ENCODE results near the gene RAB28. TPM values are rescaled to one million over a fixed set of nuclear protein-coding genes. Genes with fewer than 3 reads are reported as not detected.

RAB28 gene
- total RNA-seq, 1 donor from 2014 or later = 17.9 TPM

GRCh38 chr4:13524504-13525243 is 40.5 kb upstream of the RAB28 start:
- Histone ChIP-seq H3K4me3 (no peak overlapping the region), H3K27me3 (peaks cover 98% of the 10 kb centered on the region), H3K9me3 (no peaks in the 10 kb centered on the region), H3K4me1 (peaks cover 14% of the 10 kb centered on the region), H3K27ac (no peak overlapping the region), H3K36me3 (no peaks in the 10 kb centered on the region)
- ATAC-seq = no peak
- intact Hi-C loops (cut with DNase I) = no loop called here
- no peak for TF ChIP-seq CTCF (IDR thresholded peaks at IDR 0.05)
- DNase-seq = no peak

- H3K27me3 ChIP-seq = peaks cover 96% of the 10 kb centered on the region
- DNase-seq (no peak), ATAC-seq (no peak)
- TF ChIP-seq CTCF (IDR thresholded peaks at IDR 0.05) = no peak
- H3K36me3 ChIP-seq = no peaks in the 10 kb centered on the region
- H3K4me1 ChIP-seq = peaks cover 14% of the 10 kb centered on the region
- intact Hi-C loops (cut with DNase I) = no loop called here
- no peak overlapping the region for H3K4me3 ChIP-seq
- H3K27ac ChIP-seq = no peak overlapping the region
- H3K9me3 ChIP-seq = no peaks in the 10 kb centered on the region
Observed at GRCh38 chr4:13523591-13524503, 39.7 kb upstream of the RAB28 start.

GRCh38 chr4:13523105-13523477 is 39.0 kb upstream of the RAB28 start:
- no peak for ATAC-seq
- intact Hi-C loops (cut with DNase I) = no loop called here
- Histone ChIP-seq H3K27me3 (peaks cover 91% of the 10 kb centered on the region), H3K4me1 (peaks cover 13% of the 10 kb centered on the region), H3K4me3 (no peak overlapping the region), H3K36me3 (no peaks in the 10 kb centered on the region), H3K9me3 (no peaks in the 10 kb centered on the region), H3K27ac (no peak overlapping the region)
- DNase-seq = no peak
- TF ChIP-seq CTCF (IDR thresholded peaks at IDR 0.05) = no peak

- Histone ChIP-seq H3K4me3 (no peak overlapping the region), H3K4me1 (peaks cover 7% of the 10 kb centered on the region), H3K9me3 (no peaks in the 10 kb centered on the region), H3K27ac (no peak overlapping the region), H3K27me3 (peaks cover 89% of the 10 kb centered on the region), H3K36me3 (no peaks in the 10 kb centered on the region)
- ATAC-seq (peak; percentile 35), DNase-seq (peak; percentile 57)
- intact Hi-C loops (cut with DNase I) = no loop called here
- no peak for TF ChIP-seq CTCF (IDR thresholded peaks at IDR 0.05)
Observed at GRCh38 chr4:13522282-13523104, 38.4 kb upstream of the RAB28 start.

- Histone ChIP-seq H3K4me1 (peaks cover 7% of the 10 kb centered on the region), H3K4me3 (no peak overlapping the region), H3K36me3 (no peaks in the 10 kb centered on the region), H3K27ac (no peak overlapping the region), H3K27me3 (peaks cover 75% of the 10 kb centered on the region), H3K9me3 (no peaks in the 10 kb centered on the region)
- no peak for TF ChIP-seq CTCF (IDR thresholded peaks at IDR 0.05)
- intact Hi-C loops (cut with DNase I) = no loop called here
- no peak for DNase-seq
- ATAC-seq = no peak
Observed at GRCh38 chr4:13521047-13521446, 36.9 kb upstream of the RAB28 start.
